Caki2 (cell line): ENCODE measurements around the gene ZNF774. TPM values are rescaled to one million over a fixed set of nuclear protein-coding genes. Genes with fewer than 3 reads are reported as not detected.
"Not testable (repeated sequence)": the region's sequence is repeated elsewhere in the genome, so short reads cannot be mapped to it uniquely, and the experiment has no call there.

ENCODE experiments used
- DNase-seq: peaks from one replicate; pipeline ENCODE4 v3.0.0-alpha.2; 2015; ENCODE audit warnings: low read depth
- in situ Hi-C: cut with HindIII; loops from 2 replicates; pipeline ENCODE4 v1.10.0; 2016; ENCODE audit warnings: low sequenced_read_pairs, low pct_unique_long_range_greater_than_20kb, mixed read lengths
- total RNA-seq: library from RNA; depleted of rRNA; stranded (reverse); fragments of >200 nt; shearing (Covaris generic); gene quantifications from 2 replicates; pipeline ENCODE4 v1.2.3, GENCODE V29; 2014; ENCODE audit warnings: low replicate concordance; rRNA removed

Gene ZNF774
- total RNA-seq: 0.17 and 3.7 TPM in 2 replicates

DNA sequence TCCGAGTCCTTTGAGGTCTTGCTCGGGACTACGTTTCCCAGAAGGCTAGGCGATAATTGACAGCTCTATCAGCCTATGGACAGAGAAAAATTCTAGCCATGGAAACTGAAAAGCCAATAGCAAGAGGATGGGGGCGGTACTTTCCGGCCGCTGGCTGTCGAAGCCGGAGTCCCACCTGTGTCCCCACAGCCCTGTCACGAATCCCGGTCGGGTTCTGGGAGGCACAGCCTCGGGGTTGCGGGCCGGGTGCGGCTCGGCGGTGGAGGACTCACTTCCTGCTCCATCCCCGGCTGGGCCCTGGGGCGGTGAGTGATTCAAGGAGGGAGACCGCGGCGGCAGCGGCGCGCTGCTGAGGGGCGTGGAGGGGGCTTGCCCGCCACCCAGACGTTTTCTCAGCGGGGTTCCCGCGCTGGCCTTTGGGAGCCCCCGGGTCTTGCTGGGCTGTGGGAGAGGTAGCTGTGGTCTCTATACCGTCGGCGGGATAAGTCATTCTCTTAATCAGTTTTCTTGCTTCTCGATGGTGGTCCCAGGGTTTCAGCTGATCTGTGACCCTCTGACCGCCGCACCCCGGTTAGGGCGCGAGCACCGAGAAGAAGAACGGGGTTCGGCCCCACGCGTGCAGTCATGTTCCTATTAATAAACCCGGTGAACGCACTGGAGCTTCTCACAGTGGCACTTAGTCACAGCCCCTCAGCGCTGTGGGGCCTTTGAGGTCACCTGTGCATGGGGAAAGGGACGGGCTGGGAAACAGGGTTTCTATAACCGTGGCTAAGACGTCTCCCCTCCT, at the start of gene ZNF774:
Gene ZNF774 (plus strand): TSS at position 178 of the 787 bp plus-strand sequence. CDS start 2,377 bp downstream, outside the sequence.
- in situ Hi-C loops: no loop called here
- DNase-seq: peak; percentile 91

DNA sequence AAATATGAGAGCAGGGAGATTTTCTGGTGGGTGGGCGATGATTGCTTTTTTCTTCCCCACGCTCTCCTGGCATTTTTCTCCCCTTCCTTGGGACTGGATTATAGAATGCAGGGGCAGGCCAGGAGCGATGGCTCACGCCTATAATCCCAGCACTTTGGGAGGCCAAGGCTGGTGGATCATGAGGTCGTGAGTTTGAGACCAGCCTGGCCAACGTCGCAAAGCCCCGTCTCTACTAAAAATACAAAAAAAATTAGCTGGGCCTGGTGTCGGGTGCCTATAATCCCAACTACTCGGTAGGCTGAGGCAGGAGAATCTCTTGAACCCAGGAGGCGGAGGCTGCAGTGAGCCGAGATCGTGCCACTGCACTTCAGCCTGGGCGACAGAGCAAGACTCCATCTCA, 46.7 kb upstream of the ZNF774 start:
- DNase-seq, in situ Hi-C loops: not testable (repeated sequence)

DNA sequence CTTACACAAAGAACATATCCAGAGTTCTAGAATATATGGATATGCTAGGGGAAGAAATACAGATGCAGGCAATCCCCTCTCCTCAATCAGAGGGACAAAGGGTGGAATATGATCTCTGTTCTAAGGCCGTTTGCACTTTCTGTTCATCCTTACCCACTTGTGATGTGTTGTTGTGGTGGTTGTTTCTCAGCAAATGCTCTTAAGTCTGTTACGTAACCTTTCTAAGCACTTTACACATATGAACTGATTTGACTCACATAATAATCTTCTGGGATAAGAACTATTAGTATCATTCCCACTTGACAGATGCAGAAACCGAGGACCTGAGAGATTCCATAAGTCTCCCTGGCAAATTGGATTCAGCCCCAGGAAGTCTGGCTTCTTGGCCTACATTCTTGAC, 46.2 kb upstream of the ZNF774 start:
- DNase-seq: no peak

DNA sequence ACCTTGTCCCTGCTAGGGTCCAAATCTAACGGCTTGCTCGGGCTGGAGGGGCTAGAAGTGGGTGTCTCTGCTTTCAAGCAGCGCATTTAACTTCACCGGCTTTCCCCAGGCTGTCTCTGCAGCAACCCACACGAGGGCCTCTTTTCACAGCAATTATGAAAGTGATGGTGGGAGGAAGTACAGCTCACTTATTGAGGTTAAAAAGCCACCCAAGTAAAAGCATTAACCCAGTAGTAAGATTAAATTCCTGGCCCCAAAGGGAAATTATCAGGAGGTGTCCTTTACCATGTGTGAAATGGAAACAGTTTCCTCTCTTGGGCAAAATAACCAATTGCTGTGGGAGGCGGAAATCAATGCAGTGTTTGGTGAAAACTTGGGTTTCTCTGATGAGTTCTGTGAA, 45.5 kb upstream of the ZNF774 start:
- DNase-seq: no peak
- in situ Hi-C loops: no loop called here

More for the DNA sequence above, 46.2 kb upstream of the ZNF774 start:
- in situ Hi-C loops: no loop called here

DNA sequence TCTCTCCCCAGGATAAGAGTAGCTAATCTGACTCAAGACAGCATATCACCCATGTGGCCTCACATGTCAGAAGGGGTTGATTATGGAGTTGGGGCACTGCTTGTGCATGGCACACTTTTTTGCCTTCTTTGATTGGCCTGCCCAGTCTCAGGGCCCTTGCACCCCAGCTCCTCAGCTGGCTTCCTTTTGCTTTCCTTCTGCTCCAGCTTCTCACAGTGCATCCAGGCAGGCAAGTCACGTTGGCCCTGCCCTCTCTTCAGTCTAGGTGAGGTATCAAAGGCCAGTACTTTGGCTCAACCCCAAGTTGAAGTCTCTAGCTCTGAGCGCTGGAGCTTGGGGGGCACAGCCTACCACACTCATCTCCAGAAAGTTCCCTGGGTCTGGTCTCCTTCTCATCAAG, 44.4 kb upstream of the ZNF774 start:
- in situ Hi-C loops: no loop called here
- no peak for DNase-seq

DNA sequence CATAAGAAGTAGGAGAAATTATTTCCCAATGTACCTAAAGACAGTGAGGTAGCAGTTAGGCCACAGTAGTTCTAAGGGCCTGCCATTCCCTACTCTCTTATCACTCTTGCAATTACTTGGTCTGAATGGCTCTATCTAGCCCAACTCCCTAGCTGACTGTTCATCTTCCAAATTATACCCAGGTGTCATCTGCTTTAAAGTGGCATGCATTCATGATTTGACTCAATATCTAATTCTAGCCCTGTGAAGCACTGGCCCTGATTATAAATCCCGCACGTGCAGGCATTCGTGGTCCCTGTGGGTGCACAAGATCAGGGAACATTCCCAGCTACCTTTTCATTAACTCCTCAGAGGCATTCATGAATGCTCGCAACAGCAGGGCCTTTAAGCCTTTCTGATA, 43.1 kb upstream of the ZNF774 start:
- in situ Hi-C loops: no loop called here
- DNase-seq: no peak

DNA sequence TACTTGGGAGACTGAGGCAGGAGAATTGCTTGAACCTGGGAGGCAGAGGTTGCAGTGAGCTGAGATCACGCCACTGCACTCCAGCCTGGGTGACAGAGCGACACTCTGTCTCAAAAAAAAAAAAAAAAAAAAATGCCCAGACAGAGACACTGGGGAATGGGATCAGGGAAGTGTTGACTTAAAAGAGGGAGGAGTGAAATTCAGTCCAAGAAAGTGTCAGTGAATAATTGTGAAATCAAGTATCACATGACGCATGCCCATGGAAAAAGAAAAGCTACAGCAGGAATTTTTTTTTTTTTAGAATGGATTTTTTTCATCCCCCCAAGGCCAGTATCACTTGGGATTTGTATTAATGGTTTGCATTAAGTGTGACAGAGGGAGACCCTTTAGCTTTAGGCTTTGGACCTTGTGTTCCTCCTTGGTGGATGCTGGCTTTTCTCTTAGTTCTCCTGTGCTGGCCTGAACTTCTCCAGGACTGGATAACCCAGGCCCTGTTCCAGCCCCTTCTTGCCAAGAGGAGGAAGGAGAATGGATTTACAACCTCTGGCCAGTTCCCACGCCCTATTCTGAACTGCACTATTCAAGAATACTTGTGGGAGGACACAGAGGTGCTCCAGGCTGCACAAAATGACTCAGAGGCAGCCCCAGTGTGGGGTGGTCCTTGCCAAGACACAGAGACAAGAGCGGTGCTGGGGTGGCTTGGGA, 36.7 kb upstream of the ZNF774 start:
- in situ Hi-C loops: no loop called here
- DNase-seq: peak; percentile 18

DNA sequence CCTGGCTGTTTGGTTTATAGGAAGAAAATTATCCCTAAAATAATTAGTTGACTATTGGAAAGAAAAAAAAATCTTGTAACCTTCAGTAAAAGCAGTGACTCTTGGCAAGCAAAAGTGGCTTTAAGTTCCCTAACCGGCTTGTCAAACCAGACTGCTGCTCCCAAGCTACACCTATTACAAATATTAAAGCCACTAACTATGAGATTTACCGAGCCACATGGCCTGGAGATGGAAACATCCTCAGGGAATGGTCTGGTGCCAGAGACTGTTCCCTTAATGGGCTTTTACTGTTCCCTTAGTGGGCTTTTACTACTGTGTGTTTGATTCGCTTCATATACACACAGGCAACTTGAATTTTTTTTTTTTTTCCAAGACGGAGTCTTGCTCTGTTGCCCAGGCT, 35.9 kb upstream of the ZNF774 start:
- in situ Hi-C loops: no loop called here
- DNase-seq: no peak

DNA sequence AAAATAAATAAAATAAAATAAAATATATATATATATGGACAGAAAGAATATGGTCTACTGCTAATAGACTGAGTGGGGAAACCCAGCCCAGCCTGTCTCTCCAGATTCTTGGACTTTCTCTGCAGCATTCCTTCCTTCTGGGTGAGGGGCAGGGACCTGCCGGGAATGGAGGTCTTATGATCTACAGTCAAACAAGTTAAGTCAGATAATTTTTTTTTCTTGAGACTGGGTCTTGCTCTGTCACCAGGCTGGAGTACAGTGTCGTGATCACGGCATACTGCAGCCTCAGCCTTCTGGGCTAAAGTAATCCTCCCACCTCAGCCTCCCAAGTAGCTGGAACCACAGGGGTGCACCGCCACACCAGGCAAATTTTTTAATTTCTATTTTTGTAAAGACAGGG, 33.5 kb upstream of the ZNF774 start:
- in situ Hi-C loops: no loop called here
- DNase-seq: no peak

DNA sequence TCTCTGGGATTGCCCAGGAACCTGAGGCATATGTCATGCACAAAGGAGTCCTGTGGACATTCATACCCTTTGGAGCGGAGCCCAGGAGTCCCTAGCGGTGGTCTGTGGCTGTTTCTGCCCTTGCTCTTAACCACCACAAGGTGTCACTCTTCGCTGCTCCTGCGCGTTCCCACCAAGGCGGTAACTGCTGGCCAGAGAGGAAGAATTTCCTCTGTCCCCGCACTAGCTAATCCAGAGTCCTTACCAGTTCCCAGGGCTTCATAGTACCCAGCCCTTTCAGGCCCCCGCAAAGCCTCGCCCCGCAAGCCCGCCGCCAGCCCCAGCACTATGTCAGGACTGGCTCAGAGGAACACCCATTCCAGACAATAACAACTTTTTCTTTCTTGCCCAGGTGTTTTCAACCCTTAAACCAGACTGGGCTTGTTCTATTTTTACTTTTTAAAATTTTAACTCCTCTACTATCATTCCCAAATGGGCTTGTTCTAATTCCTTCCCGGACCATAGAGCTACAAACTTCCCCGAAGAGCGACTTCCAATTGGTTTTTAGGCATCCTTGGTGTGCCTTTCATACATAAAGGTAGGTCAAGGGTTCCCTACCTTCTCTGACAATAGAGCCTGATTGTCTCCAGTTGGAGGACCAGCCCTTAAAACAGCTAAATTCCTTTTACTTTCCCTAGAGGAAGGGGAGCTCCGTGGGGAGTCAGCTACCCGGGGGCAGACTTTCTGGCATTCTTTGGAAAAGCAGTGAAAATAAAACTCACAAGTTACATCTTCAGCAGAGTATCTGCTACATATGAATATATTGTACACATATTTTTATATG, 31.8 kb upstream of the ZNF774 start:
- in situ Hi-C loops: no loop called here
- DNase-seq: peak; percentile 78

DNA sequence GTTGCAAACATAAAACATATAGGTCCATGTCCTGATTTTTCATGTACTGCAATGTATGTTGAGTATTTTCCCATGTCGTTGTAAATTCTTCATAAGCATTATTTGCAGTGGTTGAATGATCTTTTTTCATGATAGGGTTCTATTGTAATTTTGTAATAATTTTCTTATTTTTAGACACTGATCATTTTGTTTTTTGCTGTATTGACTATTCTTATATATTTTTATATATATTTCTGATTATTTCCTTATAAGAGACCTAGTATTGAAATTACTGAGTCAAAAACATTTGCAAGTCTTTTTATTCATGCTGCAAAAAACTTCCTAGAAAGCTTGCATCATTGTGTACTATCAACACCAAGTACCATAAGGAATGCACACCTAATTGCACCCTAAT, 31.2 kb upstream of the ZNF774 start:
- in situ Hi-C loops: no loop called here
- DNase-seq: no peak

DNA sequence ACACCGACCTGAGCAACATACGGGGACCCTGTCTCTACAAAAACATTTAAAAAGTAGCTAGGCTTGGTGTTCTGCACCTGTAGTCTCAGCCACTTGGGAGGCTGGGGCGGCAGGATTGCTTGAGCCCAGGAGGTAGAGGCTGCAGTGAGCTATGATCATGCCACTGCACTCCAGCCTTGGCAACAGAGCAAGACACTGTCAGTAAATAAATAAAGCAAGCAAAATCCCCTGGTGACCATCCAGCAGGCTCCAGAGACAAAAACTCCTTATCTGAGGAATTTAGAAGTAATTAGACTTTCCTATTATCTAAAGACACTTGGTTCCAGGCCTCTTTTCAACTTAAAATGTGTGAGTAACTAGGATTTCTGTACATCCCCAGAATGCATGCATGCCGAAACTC, 29.5 kb upstream of the ZNF774 start:
- DNase-seq: no peak
- in situ Hi-C loops: no loop called here

DNA sequence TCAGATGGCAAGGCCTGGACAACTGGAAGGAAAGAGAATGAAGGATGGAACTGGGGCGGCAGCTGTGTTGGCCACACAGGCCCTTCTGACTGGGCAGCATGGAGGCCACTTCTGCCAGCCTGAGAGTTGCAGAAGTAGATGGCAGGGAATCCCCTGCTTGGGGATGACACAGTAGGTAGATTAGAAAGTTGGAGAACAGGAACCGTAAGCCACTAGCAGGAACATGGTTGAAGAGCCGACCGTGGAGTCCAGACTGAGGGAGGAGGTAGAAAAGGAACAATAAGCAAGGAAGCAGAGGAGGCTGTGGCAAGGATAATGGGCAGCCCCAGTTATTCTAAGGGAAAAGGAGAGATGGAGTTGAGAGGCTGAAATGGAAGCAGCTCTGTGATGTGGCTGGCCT, 26.4 kb upstream of the ZNF774 start:
- in situ Hi-C loops: no loop called here
- DNase-seq: no peak

DNA sequence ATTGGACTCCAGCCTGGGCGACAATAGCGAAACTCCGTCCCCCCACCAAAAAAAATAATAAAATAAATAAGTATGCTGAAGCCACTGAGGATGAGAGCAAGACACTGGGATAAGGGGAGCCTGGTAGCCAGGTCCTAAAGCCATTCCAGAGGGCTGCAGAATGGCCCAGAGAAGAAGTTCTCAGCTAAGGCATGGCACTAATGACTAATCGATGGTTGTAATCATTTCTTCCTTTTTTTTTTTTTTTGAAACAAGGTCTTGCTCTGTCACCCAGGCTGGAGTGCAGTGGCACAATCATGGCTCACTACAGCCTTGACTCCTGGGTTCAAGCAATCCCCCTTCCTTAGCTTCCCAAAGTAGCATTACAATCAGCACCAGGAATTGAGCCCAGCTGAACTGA, 25.6 kb upstream of the ZNF774 start:
- in situ Hi-C loops: no loop called here

DNA sequence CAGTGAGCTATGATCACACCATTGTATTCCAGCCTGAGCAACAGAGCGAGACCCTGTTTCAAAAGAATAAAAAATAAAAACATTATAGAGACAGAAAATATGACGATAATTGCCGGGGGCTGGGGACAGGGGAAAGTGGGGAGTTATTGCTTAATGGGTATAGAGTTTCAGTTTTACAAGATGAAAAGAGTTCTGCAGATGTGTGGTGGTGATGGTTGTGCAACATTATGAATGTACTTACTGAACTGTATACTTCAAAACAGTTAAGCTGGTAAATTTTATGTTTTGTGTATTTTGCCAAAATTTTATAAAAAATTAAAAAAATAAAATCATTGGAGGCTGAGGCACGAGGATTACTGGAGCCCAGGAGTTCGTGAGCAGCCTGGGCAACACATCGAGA, 24.8 kb upstream of the ZNF774 start:
- in situ Hi-C loops: no loop called here
- no peak for DNase-seq

More for the DNA sequence above, 25.6 kb upstream of the ZNF774 start:
- DNase-seq: no peak

DNA sequence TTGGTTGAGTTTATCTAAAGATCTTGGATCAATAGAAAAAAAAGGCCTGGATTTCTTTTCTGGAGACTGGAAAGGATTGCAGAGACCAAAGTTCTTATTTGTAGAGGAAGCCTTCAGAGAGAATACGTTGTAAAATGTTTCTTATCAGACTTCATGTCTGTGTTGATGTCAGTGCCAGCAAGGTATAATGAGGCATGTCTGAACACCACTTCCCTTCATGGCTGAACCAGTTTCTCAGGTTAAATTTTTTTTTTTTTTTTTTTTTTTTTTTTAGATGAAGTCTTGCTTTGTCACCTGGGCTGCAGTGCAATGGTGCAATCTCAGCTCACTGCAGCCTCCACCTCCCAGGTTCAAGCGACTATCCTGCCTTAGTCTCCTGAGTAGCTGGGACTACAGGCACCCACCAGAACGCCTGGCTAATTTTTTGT, 17.8 kb upstream of the ZNF774 start:
- no peak for DNase-seq
- in situ Hi-C loops: no loop called here

DNA sequence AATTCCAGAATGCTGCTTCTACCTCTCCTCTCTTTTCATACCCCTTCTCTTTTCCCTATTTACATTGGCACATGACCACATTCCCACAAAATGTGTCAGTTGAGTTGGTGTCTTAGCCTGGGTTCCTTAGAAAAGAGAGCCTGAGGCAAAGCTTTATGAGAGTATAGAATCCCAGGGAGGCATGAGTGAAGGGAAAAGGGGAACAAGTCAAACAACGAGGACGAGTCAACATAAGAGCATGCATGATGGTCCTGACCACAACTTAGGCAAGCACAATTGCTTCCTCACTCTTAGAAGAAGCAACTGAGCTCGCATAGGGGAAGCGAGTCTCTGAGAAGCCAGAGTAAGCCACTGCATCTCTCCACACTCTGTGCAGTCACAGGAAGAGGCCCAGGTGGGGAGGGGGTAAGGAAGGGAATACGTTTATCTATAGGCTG, 15.4 kb upstream of the ZNF774 start:
- in situ Hi-C loops: no loop called here
- DNase-seq: peak; percentile 35

DNA sequence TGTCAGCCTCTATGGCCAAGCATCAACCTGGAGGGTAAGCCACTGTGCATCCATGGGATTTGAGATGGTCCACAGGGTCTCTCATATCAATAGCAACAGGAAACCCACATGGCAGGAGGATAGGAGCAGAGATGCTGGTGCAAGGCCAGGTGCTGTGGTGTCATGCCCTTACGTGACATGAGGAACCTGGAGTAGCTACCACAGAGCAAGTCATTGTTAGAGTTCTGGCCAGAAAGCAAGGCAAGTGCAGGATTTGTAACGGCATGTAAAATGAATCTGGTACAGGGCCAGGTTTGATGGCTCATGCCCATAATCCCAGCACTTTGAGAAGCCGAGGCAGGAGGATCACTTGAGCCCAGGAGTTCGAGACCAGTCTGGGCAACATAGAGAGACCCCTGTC, 14.8 kb upstream of the ZNF774 start:
- in situ Hi-C loops: no loop called here
- DNase-seq: no peak

DNA sequence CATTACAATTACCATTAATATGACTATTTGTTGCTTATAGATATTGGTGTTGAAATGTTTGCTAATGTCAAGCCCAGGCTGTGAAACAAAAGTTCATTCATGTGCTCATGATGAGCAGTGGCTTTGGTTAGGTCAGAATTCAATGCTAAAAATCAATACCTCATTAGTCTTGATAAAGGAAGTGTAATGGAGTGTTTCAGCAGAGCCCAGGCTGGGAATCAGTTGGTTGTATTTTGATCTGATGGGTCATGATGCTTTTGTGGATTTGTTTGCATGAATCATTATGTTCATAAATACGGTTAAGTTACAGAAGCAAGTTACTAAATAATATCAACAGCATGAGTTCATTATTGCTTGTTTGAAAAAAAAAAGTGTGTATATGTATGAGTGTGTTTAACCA, 13.6 kb upstream of the ZNF774 start:
- in situ Hi-C loops: no loop called here
- DNase-seq: no peak
